ENCODE results near the gene IREB2.

IREB2 gene

DNA sequence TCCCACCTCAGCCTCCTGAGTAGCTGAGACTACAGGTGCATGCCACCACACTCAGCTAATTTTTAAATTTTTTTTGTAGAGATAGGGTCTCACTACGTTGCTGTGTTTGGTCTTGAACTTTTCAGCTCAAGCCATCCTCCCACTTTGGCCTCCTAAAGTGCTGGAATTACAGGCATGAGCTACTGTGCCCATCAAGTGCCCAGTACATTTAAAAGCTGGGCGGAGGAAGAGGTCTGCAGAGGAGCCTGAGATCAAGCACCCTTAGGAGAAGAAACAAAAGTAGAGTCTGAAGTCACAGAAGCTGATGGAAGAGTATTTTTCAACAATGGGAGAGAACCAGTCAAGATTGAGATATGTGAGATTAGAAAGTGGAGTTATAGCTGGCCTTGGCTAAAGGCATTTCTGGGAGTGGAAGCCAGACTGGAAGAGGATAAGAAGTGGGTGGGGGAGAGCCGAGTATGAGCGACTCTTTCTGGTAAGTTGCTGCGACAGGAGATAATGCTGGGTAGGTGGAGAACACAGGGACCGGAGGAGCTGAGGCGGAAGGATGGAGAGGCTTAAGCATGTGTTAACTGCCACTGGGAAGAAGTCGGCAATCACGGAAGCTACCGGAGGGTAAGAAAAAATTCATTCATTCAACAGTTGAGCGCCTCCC lies 782 bp upstream of the IREB2 start:
- no peak for DNase-seq

- DNase-seq, result peak; percentile 31
Measured at GRCh38 chr15:78438619-78439285, 736 bp downstream of the IREB2 start.

GRCh38 chr15:78440375-78441373 lies 2.7 kb downstream of the IREB2 start:
- no peak for DNase-seq

DNA sequence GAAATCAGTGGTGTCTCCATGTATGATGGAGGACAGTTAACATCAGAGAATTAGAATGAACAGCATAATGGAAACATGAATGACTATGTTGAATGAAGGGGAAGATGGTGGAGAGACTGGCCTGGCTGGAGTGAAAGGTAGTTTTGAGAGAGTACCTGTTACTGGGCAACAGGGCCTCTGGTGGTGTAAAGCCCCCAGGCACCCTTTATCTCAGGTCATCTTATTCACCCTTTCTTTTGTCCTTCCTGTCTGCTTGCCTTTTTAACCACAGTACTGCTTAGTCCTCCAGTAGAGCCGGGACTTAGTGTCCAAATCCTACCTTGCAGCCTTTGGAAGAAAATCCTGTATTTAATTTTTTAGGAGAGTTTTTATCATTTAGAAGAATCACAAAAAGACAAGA lies 6.2 kb downstream of the IREB2 start:
- no peak for DNase-seq

GRCh38 chr15:78445875-78446274 lies 7.9 kb downstream of the IREB2 start:
- no peak for DNase-seq

- no peak for DNase-seq
Measured at GRCh38 chr15:78446551-78446950, 8.5 kb downstream of the IREB2 start.

DNA sequence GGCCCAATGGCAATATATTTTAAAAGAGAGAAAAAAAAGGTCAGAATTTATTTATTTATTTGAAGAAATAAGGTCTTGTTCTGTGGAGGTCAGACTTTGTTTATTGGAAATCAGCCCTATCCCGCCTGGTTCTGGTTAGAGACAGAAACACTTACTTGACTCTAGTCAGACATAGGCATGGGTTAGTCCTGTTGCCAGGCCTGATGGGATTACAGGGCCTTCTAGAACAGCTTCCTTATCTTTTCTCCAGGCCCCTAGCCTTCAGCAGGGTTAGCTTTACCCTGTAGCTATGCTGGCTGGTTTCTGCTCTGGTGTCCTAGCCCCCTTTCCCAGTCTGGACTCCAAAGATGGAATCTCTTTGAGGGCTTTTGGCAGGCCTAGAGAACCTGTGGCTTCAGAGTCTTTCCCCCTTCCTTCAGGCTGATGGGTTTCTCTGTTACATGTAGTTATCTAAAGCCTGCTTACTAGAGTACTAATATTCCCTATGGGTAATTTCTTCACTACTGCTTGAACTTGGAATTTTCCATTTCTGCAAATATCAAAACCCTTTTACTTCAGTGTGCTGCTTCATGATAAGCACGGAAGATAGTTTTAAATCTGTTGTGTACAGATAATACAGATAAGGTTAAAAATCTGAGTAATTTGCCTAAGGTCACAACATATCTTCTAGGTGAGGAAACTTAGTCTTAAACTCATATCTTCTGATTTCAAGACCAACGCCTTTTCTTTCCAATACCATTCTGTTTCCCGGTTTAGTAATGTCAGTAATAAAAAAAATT lies 10.6 kb downstream of the IREB2 start:
- no peak for DNase-seq

DNA sequence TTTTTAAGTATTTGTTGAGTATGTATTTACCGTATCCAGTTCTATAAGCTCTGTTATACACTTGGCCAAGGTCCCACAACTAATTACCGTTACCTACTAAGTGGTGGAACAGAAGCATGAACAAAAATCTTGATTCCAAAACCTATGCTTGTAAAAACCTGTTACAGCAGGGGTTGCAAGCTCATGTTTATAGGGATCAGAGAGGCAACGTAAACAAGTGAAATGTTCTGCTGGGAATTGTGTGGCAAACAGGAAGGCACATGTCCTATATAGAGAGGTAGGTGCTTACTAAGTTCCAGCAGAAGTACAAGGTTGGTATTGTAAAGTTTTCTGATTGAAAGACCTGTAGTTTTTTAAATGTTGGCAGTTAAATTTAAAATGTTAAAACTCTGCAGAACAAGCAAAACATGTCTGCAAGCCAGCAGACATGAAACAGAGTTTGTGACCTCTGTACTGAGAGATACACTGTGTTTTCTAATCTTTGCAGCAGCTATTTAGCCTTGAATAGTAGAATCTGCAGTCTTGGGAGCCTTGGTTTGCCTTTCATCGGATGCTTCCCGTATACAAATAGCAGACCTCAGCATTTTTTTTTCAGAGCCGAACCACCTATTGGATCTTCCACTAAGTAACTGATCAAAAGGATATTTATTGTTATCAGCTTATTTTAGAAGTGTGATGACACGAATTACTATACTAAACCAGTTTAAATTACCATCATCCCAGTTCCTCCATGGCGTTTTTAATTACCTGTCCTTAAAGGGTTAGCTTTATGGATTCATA lies 11.4 kb downstream of the IREB2 start:
- no peak for DNase-seq

DNA sequence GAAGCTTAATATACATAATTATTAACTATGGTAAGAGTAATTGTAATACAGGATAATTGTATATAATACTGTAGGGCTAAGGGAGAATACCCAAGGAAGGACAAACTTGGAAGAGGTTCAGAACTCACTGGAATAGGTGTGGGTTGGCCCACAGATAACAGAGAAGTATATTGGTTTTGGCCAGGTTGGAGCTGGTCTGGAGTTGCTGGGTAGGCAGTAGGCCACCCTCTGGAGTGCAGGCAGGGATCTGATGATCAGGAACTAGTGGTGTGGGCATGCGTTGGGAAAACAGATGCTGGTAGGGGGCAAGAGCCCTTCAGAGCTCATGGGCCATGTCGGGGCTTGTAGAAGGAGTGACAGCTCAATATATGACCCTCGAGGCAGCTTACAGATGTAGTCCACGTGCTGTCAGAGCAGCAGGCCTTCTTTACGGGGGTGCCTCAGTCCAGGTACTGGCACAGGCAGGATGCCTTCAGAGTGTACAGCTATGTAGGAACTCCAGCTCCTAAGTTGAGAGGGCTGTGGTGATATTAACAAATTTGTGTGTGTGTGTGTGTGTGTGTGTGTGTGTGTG lies 12.4 kb downstream of the IREB2 start:
- no peak for DNase-seq

GRCh38 chr15:78452485-78452884 lies 14.5 kb downstream of the IREB2 start:
- DNase-seq, result no peak

DNA sequence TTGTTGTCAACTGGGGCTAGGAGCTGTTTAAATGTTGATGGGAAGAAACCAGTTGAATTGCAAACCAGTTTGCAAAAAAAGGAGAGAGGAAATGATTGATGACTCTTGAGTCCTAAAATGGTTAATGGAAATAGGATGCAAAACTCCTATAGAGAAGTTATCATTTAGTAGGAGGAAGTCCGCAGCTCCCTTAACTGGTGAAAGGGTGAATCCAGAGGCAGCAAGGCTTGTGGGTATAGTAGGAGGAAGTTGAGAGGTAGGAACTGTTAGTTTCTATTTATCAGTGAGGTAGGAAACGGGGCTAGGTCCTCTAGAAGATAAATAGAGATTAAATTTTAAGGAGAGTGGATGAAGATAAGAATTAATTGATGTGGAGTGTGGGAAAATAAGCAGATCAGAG lies 15.4 kb downstream of the IREB2 start:
- DNase-seq, result no peak

- DNase-seq, result no peak
Measured at GRCh38 chr15:78454992-78455391, 17.0 kb downstream of the IREB2 start.

- DNase-seq, result peak; percentile 14
Measured at GRCh38 chr15:78455749-78456148, 17.7 kb downstream of the IREB2 start.

GRCh38 chr15:78456426-78456825 lies 18.4 kb downstream of the IREB2 start:
- DNase-seq, result no peak

DNA sequence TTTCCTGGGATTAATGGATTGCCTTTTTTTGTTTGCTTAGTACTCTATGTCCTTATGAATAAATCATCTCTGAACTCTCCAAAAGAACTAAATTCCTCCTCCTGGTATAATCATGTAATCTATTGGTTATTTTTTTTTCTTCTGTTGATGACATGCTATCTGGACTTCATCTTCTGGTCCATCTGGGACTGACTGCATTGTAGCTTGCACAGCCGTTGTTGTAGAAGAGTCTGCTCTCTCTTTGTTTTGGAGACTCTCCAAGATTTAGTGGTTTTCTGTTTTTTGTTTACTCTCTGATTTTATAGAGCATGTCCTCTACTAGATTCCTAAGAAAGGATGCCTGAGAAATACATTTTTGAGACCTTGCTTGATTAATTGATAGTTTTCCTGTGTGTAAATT lies 19.1 kb downstream of the IREB2 start:
- DNase-seq, result peak; percentile 59

GRCh38 chr15:78460737-78461136 lies 22.7 kb downstream of the IREB2 start:
- DNase-seq, result no peak

DNA sequence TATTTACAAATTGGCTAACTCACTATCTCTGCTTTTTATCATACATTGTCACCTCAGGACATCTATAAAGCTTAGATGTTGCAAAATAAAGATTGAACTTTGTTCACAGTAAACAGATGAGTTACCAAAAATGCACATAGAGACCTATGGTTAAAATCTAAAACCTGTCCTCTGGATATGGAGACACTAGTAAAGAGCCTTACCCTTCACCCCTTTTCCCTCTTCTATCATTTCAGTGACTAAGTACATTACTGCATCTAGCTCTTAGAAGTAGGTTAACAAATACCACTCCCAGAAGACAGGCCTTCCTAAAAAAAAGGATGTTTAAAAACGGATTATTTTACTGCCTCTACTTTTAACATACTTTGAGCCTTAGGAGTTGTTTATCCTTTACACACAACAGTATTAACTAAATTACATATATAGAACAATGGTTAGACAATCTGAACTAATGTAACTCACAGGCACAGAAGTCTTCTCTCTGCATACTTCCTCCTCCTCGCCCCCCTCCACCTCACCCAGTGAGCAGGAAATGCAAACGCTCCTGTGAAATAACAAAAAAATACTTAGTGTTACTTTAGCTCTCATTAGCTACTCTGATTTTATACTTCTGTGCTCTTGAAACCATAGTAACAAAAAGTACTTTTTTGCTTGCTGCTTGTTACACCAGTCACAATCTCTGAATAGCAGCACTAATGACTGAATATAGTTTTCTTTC lies 23.3 kb downstream of the IREB2 start:
- DNase-seq, result no peak

- no peak for DNase-seq
Measured at GRCh38 chr15:78469031-78469430, 31.0 kb downstream of the IREB2 start.

GRCh38 chr15:78477295-78477694 lies 39.3 kb downstream of the IREB2 start:
- DNase-seq, result no peak

DNA sequence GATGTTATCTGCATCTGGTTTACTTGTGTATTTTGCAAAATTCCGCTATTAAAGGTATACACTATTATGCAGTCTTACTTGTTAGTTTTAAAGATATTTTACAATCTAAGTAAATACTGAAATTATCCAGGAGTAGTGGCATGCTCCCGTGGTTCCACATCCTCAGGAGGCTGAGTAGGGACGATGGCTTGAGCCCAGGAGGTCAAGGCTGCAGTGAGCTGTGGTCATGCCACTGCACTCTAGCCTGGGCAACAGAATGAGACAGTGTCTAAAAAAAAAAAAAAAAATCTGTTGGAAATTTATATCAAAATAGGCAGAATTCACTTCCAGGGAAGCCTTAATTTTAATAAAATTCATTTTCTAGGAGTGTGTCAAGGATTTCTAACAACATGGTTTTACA lies 41.6 kb downstream of the IREB2 start:
- DNase-seq, result no peak

GRCh38 chr15:78481917-78482316 lies 43.9 kb downstream of the IREB2 start:
- DNase-seq, result no peak

All from fibroblast of skin of abdomen (primary cell).